DND-41 (cell line): ENCODE results near the gene RABGAP1L.

Experiments
- CTCF ChIP-seq: IDR thresholded peaks from 2 replicates; pipeline ENCODE4 v1.5.1; 2012; ENCODE audit warnings: borderline replicate concordance, low read length, moderate library complexity, mild to moderate bottlenecking; ENCODE audit not compliant: poor library complexity, severe bottlenecking; ENCODE audit errors: extremely low read depth
- EZH2 ChIP-seq: IDR thresholded peaks from 3 replicates; pipeline ENCODE4 v1.6.1; 2012; ENCODE audit warnings: borderline replicate concordance, low read depth, mild to moderate bottlenecking, moderate library complexity, low read length, inconsistent platforms; ENCODE audit not compliant: severe bottlenecking

GRCh38 chr1:174946031-174946430 is 786.7 kb downstream of the RABGAP1L start:
- no peak for TF ChIP-seq EZH2
- TF ChIP-seq CTCF = no peak
